Parathyroid adenoma (tissue), 2 donors: Measurements from ENCODE around the gene KRTAP10-8.

Source experiments
- H2AFZ ChIP-seq: fragments of 300-600 bp; sonication (generic); one replicate; pipeline ENCODE4 v1.7.0; 2017; ENCODE audit warnings: antibody characterized with exemption, mild to moderate bottlenecking
- H3K27ac ChIP-seq: fragments of 300-600 bp; sonication (generic); one replicate; pipeline ENCODE4 v1.7.0; 2017
- H3K27me3 ChIP-seq: fragments of 300-600 bp; sonication (generic); one replicate; pipeline ENCODE4 v1.7.0; 2017; ENCODE audit warnings: low read length; ENCODE audit not compliant: control insufficient read depth, insufficient read depth
- H3K36me3 ChIP-seq: fragments of 300-600 bp; sonication (generic); one replicate; pipeline ENCODE4 v1.7.0; 2017; ENCODE audit warnings: low read length; ENCODE audit not compliant: control insufficient read depth, insufficient read depth
- H3K4me1 ChIP-seq: fragments of 300-600 bp; sonication (generic); one replicate; pipeline ENCODE4 v1.7.0; 2017; ENCODE audit warnings: control low read depth
- H3K4me2 ChIP-seq: fragments of 300-600 bp; sonication (generic); one replicate; pipeline ENCODE4 v1.7.0; 2017; ENCODE audit warnings: low read length
- H3K4me3 ChIP-seq: fragments of 300-600 bp; sonication (generic); one replicate; pipeline ENCODE4 v1.7.0; 2017; ENCODE audit warnings: low read depth, low read length
- H3K79me2 ChIP-seq: fragments of 300-600 bp; sonication (generic); one replicate; pipeline ENCODE4 v1.7.0; 2017; ENCODE audit warnings: control low read depth
- H3K9ac ChIP-seq: fragments of 300-600 bp; sonication (generic); one replicate; pipeline ENCODE4 v1.7.0; 2017; ENCODE audit warnings: mild to moderate bottlenecking
- H3K9me3 ChIP-seq: fragments of 300-600 bp; sonication (generic); one replicate; pipeline ENCODE4 v1.7.0; 2017; ENCODE audit warnings: low read length; ENCODE audit not compliant: control insufficient read depth
- TF ChIP-seq, protein P1 (sequence below): fragments of 300-600 bp; sonication (generic); IDR thresholded peaks from one replicate; pipeline ENCODE4 v1.7.0; 2017; ENCODE audit warnings: antibody characterized with exemption, mild to moderate bottlenecking
- donor health status: primary hyperparathyroidism.

The KRTAP10-8 gene

DNA sequence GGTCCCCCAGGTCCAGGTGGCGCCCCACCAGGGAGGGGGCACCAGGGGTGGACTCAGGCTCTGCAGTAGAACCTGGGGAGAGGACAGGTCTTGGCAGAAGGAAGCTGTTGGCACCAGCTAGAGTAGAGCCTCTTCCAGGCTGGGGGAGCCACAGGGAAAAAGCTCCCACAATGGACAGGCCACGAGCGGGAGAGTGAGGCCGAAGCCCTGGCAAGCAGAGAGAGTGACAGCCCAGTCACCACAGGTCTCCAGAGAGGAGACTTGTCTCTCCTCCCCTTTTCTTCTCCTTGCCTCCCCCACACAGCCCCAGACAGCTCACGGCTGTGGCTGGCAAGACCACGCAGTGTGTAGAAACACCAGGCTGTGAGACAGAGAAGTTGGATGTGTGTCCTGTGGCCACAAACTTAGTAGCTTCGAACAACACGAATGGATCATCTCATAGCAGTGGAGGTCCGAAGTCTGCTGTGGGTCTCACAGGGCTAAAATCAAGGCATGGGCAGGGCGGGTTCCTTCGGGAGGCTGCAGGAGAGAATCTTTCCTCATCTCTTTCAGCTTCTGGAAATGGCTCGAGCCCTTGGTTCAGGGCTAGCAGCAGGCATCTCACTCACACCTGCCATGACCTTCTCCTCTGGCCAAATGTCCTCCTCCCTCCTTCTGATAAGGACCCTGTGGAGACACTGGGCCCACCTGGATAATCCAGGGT, 39.2 kb downstream of the KRTAP10-8 start:
- Histone ChIP-seq H3K9me3 (no peaks in the 10 kb centered on the region), H3K27me3 (no peaks in the 10 kb centered on the region), H3K27ac (no peak overlapping the region), H3K4me3 (no peak overlapping the region), H2AFZ (no peak overlapping the region), H3K36me3 (no peaks in the 10 kb centered on the region), H3K4me2 (no peak overlapping the region), H3K9ac (no peak overlapping the region), H3K4me1 (no peaks in the 10 kb centered on the region), H3K79me2 (no peaks in the 10 kb centered on the region)
- TF ChIP-seq, protein P1, sequence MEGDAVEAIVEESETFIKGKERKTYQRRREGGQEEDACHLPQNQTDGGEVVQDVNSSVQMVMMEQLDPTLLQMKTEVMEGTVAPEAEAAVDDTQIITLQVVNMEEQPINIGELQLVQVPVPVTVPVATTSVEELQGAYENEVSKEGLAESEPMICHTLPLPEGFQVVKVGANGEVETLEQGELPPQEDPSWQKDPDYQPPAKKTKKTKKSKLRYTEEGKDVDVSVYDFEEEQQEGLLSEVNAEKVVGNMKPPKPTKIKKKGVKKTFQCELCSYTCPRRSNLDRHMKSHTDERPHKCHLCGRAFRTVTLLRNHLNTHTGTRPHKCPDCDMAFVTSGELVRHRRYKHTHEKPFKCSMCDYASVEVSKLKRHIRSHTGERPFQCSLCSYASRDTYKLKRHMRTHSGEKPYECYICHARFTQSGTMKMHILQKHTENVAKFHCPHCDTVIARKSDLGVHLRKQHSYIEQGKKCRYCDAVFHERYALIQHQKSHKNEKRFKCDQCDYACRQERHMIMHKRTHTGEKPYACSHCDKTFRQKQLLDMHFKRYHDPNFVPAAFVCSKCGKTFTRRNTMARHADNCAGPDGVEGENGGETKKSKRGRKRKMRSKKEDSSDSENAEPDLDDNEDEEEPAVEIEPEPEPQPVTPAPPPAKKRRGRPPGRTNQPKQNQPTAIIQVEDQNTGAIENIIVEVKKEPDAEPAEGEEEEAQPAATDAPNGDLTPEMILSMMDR = no peak

DNA sequence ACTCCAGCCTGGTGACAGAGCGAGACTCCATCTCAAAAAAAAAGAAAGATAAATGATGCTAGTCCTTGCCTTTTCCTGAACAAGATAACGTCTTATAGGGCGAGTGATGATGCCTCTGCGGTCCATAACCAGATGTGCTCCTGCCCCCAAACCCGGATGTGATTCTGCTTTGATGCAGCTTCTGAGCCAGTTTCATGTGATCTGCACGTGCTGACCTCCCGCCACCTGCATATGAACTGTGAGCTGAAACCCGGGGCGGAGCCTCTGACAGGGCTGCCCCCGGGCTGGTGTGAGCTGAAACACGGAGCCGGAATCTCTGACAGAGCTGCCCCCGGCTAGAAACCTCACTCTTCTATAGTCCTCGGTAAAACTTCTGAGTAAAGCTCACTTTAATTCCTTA, 41.2 kb downstream of the KRTAP10-8 start:
- H3K27me3 ChIP-seq = no peaks in the 10 kb centered on the region
- no peaks in the 10 kb centered on the region for H3K9me3 ChIP-seq
- H3K9ac ChIP-seq = no peak overlapping the region
- H2AFZ ChIP-seq = no peak overlapping the region
- no peaks in the 10 kb centered on the region for H3K4me1 ChIP-seq
- H3K27ac ChIP-seq = no peak overlapping the region
- no peaks in the 10 kb centered on the region for H3K36me3 ChIP-seq
- no peak overlapping the region for H3K4me3 ChIP-seq
- TF ChIP-seq, protein P1 = no peak
- H3K4me2 ChIP-seq = no peak overlapping the region
- H3K79me2 ChIP-seq = no peaks in the 10 kb centered on the region

DNA sequence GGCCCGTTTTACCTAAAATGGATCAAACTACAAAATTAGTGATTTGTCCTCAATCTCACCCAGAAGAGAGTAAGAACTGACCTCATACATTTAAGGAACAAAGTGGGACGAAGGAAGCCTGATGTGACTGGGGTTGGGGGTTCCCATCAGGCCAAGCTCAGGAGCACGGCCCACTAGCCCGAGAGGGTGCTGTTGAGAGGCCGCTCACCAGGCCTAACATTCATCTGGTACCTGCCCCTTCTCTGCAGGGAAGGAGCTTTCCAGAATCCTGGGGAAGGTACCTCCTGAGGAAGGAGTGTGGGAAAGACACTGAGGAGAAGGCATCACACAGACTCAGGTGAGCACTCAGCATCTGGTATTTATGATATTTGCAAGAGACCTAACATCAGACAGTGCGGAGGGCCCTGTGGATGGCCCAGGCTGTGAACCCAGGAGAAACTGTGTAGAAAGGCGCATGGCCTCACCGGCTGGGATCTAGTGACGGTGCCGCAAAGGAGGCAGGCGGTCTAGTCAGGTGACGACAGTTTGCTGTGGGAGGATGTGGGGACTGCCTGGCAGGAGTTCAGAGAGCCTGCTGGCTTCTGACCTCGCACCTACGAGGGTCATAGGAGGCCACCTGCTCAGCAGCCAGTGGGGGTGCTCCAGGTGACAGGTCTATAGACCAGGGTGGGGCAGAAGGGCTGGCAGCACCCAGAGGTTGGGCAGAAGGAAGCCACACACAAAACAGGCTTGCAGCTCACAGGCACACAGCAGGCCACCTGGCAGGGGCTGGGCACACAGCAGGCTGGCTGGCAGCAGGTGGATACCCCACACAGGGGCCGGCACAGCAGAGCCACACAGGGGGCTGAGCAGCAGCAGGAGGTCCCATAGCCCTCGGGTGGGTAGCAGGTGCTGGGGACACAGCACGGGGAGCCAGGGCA, 42.0 kb downstream of the KRTAP10-8 start:
- Histone ChIP-seq H3K36me3 (no peaks in the 10 kb centered on the region), H2AFZ (no peak overlapping the region), H3K79me2 (no peaks in the 10 kb centered on the region), H3K4me2 (no peak overlapping the region), H3K9ac (no peak overlapping the region), H3K9me3 (no peaks in the 10 kb centered on the region), H3K27ac (no peak overlapping the region), H3K4me1 (no peaks in the 10 kb centered on the region), H3K27me3 (no peaks in the 10 kb centered on the region), H3K4me3 (no peak overlapping the region)
- TF ChIP-seq, protein P1 = no peak

GRCh38 chr21:44654576-44655175, 42.8 kb downstream of the KRTAP10-8 start, which contains the start of gene KRTAP12-4:
TSS of gene KRTAP12-4 (minus strand) at chr21:44654659. CDS start at chr21:44654614, 45 bp downstream.
- H2AFZ ChIP-seq = no peak within 1 kb of the TSS
- no peaks in the 10 kb centered on the region for H3K36me3 ChIP-seq
- H3K27me3 ChIP-seq = no peaks in the 10 kb centered on the region
- no peaks in the 10 kb centered on the region for H3K9me3 ChIP-seq
- no peak within 1 kb of the TSS for H3K27ac ChIP-seq
- TF ChIP-seq, protein P1 = no peak
- H3K4me1 ChIP-seq = no peaks in the 10 kb centered on the region
- no peak within 1 kb of the TSS for H3K9ac ChIP-seq
- H3K79me2 ChIP-seq = no peaks in the 10 kb centered on the region
- no peak within 1 kb of the TSS for H3K4me3 ChIP-seq
- H3K4me2 ChIP-seq = no peak within 1 kb of the TSS
